CD4-positive, alpha-beta T cell treated with Interferon gamma for 1 hour (primary cell): ENCODE results near the gene AHSG.
"Not testable (repeated sequence)": the region's sequence is repeated elsewhere in the genome, so short reads cannot be mapped to it uniquely, and the experiment has no call there.

Source experiments
- DNase-seq: peaks from one replicate; pipeline ENCODE4 v3.0.0-alpha.2; 2020

AHSG gene

GRCh38 chr3:186612721-186613636 is at the start of gene AHSG:
AHSG (plus strand) TSS chr3:186613060; CDS start chr3:186613142, 82 bp downstream.
- DNase-seq = no peak

- no peak for DNase-seq
These were observed 48.3 kb upstream of the AHSG start for GRCh38 chr3:186564586-186564985.

GRCh38 chr3:186566772-186567071 is 46.1 kb upstream of the AHSG start:
- DNase-seq = no peak

- DNase-seq = peak; percentile 92
These were observed 45.6 kb upstream of the AHSG start, which contains the start of gene TBCCD1 for GRCh38 chr3:186567072-186567921. TBCCD1 (minus strand) TSS chr3:186567339; CDS start chr3:186564329, 3,010 bp downstream.

- DNase-seq = not testable (repeated sequence)
These were observed 43.5 kb upstream of the AHSG start for GRCh38 chr3:186569361-186569760.

- DNase-seq = no peak
These were observed 43.1 kb upstream of the AHSG start for GRCh38 chr3:186569779-186570095.

GRCh38 chr3:186570096-186570940 is 42.5 kb upstream of the AHSG start, which contains the start of gene DNAJB11:
DNAJB11 (plus strand) TSS chr3:186570720; CDS start chr3:186570898, 178 bp downstream.
- DNase-seq = peak; percentile 99

GRCh38 chr3:186570941-186571643 is 41.8 kb upstream of the AHSG start:
- DNase-seq = no peak

GRCh38 chr3:186571644-186572013 is 41.2 kb upstream of the AHSG start:
- no peak for DNase-seq

- no peak for DNase-seq
These were observed 35.3 kb upstream of the AHSG start for GRCh38 chr3:186577521-186577920.

GRCh38 chr3:186580785-186581184 is 32.1 kb upstream of the AHSG start:
- no peak for DNase-seq

- DNase-seq = no peak
These were observed 30.3 kb upstream of the AHSG start for GRCh38 chr3:186582541-186582940.

GRCh38 chr3:186583831-186584230 is 29.0 kb upstream of the AHSG start:
- DNase-seq = no peak

GRCh38 chr3:186586245-186586644 is 26.6 kb upstream of the AHSG start:
- not testable (repeated sequence) for DNase-seq

- DNase-seq = no peak
These were observed 25.7 kb upstream of the AHSG start for GRCh38 chr3:186587183-186587582.

- no peak for DNase-seq
These were observed 24.2 kb upstream of the AHSG start for GRCh38 chr3:186588632-186589031.

- no peak for DNase-seq
These were observed 23.7 kb upstream of the AHSG start for GRCh38 chr3:186589121-186589520.

- no peak for DNase-seq
These were observed 22.8 kb upstream of the AHSG start for GRCh38 chr3:186589856-186590579.

- no peak for DNase-seq
These were observed 22.1 kb upstream of the AHSG start for GRCh38 chr3:186590580-186591295.

GRCh38 chr3:186592682-186593081 is 20.2 kb upstream of the AHSG start:
- no peak for DNase-seq

GRCh38 chr3:186593862-186594261 is 19.0 kb upstream of the AHSG start:
- no peak for DNase-seq
